Measurements from ENCODE around the gene MAPK10. TPM values are rescaled to one million over a fixed set of nuclear protein-coding genes. Genes with fewer than 3 reads are reported as not detected.

Gene MAPK10
- total RNA-seq, 1 experiment from 2014 or later: 6.8 TPM

- intact Hi-C loops (cut with micrococcal nuclease; ENCODE audit: unreplicated experiment): no loop called here
- no TSS peak for BruUV-seq (replicated peaks)
- Histone ChIP-seq H3K27me3 (replicated peaks; ENCODE audit: insufficient read depth, low read depth, low read length, poor library complexity) (no peaks in the 10 kb centered on the region), H3K36me3 (ENCODE audit: insufficient read depth, low read length, poor library complexity, severe bottlenecking) (no peaks in the 10 kb centered on the region), H3K4me3 (ENCODE audit: low read depth, low read length, poor library complexity, severe bottlenecking) (no peak overlapping the region), H3K4me1 (ENCODE audit: insufficient read depth, low read length, poor library complexity, severe bottlenecking) (no peaks in the 10 kb centered on the region), H3K9me3 (ENCODE audit: low read depth, low read length, poor library complexity, severe bottlenecking) (no peaks in the 10 kb centered on the region), H3K27ac (ENCODE audit: low read depth, low read length, poor library complexity, severe bottlenecking) (no peak overlapping the region)
- ChIA-PET CTCF (no interaction called here), POLR2A (ENCODE audit: low non-redundant PET) (no interaction called here)
- no peak for DNase-seq (ENCODE audit: low spot score)
- TF ChIP-seq EZH2 (IDR thresholded peaks at IDR 0.05; ENCODE audit: borderline replicate concordance, low read depth, low read length, poor library complexity, severe bottlenecking) (no peak), CTCF (conservative IDR thresholded peaks at IDR 0.05; ENCODE audit: low read depth, low read length) (no peak)
Measured at GRCh38 chr4:86319390-86319789, 40.5 kb downstream of the MAPK10 start.

GRCh38 chr4:86315579-86315978 lies 44.3 kb downstream of the MAPK10 start:
- Histone ChIP-seq H3K27me3 (replicated peaks; ENCODE audit: insufficient read depth, low read depth, low read length, poor library complexity) (no peaks in the 10 kb centered on the region), H3K9me3 (ENCODE audit: low read depth, low read length, poor library complexity, severe bottlenecking) (no peaks in the 10 kb centered on the region), H3K36me3 (ENCODE audit: insufficient read depth, low read length, poor library complexity, severe bottlenecking) (no peaks in the 10 kb centered on the region), H3K4me3 (ENCODE audit: low read depth, low read length, poor library complexity, severe bottlenecking) (no peak overlapping the region), H3K4me1 (ENCODE audit: insufficient read depth, low read length, poor library complexity, severe bottlenecking) (no peaks in the 10 kb centered on the region), H3K27ac (ENCODE audit: low read depth, low read length, poor library complexity, severe bottlenecking) (no peak overlapping the region)
- intact Hi-C loops (cut with micrococcal nuclease; ENCODE audit: unreplicated experiment): no loop called here
- no peak for DNase-seq (ENCODE audit: low spot score)
- BruUV-seq (replicated peaks): no TSS peak
- POLR2A ChIA-PET (ENCODE audit: low non-redundant PET): no interaction called here
- CTCF ChIA-PET: no interaction called here
- TF ChIP-seq CTCF (conservative IDR thresholded peaks at IDR 0.05; ENCODE audit: low read depth, low read length) (no peak), EZH2 (IDR thresholded peaks at IDR 0.05; ENCODE audit: borderline replicate concordance, low read depth, low read length, poor library complexity, severe bottlenecking) (no peak)

GRCh38 chr4:86313656-86314055 lies 46.2 kb downstream of the MAPK10 start:
- TF ChIP-seq EZH2 (IDR thresholded peaks at IDR 0.05; ENCODE audit: borderline replicate concordance, low read depth, low read length, poor library complexity, severe bottlenecking) (no peak), CTCF (conservative IDR thresholded peaks at IDR 0.05; ENCODE audit: low read depth, low read length) (no peak)
- ChIA-PET POLR2A (ENCODE audit: low non-redundant PET) (no interaction called here), CTCF (no interaction called here)
- no TSS peak for BruUV-seq (replicated peaks)
- no peak for DNase-seq (ENCODE audit: low spot score)
- intact Hi-C loops (cut with micrococcal nuclease; ENCODE audit: unreplicated experiment): no loop called here
- no peaks in the 10 kb centered on the region for H3K4me1 ChIP-seq (ENCODE audit: insufficient read depth, low read length, poor library complexity, severe bottlenecking)
- H3K36me3 ChIP-seq (ENCODE audit: insufficient read depth, low read length, poor library complexity, severe bottlenecking): no peaks in the 10 kb centered on the region
- H3K4me3 ChIP-seq (ENCODE audit: low read depth, low read length, poor library complexity, severe bottlenecking): no peak overlapping the region
- no peaks in the 10 kb centered on the region for H3K9me3 ChIP-seq (ENCODE audit: low read depth, low read length, poor library complexity, severe bottlenecking)
- no peaks in the 10 kb centered on the region for H3K27me3 ChIP-seq (replicated peaks; ENCODE audit: insufficient read depth, low read depth, low read length, poor library complexity)
- H3K27ac ChIP-seq (ENCODE audit: low read depth, low read length, poor library complexity, severe bottlenecking): no peak overlapping the region
